Astrocyte of the spinal cord (primary cell): ENCODE data around the gene DBX2.

Experiments used
- DNase-seq: peaks from one replicate; pipeline ENCODE4 v3.0.0; 2011; ENCODE audit warnings: low read depth, low spot score
- H3K4me3 ChIP-seq: 2 replicates; pipeline ENCODE4 v1.5.1; 2011; ENCODE audit warnings: low read depth, mild to moderate bottlenecking, low read length, moderate library complexity
- in situ Hi-C: cut with HindIII; loops from 2 replicates; pipeline ENCODE4 v1.10.0; 2017; ENCODE audit warnings: low sequenced_read_pairs
- TF ChIP-seq, protein P1 (sequence below): IDR thresholded peaks from 2 replicates; pipeline ENCODE4 v1.5.1; 2012; ENCODE audit warnings: low read depth, mild to moderate bottlenecking, low read length, inconsistent platforms

The DBX2 gene

GRCh38 chr12:45049912-45050750 lies 768 bp downstream of the DBX2 start:
- H3K4me3 ChIP-seq, result no peak overlapping the region
- TF ChIP-seq, protein P1, sequence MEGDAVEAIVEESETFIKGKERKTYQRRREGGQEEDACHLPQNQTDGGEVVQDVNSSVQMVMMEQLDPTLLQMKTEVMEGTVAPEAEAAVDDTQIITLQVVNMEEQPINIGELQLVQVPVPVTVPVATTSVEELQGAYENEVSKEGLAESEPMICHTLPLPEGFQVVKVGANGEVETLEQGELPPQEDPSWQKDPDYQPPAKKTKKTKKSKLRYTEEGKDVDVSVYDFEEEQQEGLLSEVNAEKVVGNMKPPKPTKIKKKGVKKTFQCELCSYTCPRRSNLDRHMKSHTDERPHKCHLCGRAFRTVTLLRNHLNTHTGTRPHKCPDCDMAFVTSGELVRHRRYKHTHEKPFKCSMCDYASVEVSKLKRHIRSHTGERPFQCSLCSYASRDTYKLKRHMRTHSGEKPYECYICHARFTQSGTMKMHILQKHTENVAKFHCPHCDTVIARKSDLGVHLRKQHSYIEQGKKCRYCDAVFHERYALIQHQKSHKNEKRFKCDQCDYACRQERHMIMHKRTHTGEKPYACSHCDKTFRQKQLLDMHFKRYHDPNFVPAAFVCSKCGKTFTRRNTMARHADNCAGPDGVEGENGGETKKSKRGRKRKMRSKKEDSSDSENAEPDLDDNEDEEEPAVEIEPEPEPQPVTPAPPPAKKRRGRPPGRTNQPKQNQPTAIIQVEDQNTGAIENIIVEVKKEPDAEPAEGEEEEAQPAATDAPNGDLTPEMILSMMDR, result no peak
- peak; percentile 13 for DNase-seq
- in situ Hi-C loops, result no loop called here

DNA sequence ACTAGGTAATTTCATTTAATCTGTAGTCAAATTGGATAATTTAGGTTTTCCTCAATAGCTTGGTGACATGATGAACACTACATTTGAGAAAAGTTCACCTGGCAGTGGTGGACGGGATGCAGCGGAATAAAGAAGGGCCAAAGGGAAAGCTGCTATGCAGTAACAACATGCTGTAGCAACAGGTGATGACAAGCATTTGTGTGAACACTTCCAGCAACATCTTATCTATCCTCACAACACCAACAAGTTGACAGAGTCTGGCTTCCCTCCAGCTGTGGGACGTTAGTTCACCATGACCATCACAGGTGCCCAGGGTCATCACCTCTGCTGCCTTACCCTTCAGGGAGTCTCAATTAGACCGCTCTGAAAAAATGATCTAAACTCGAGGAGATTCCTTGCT lies 8.3 kb downstream of the DBX2 start:
- DNase-seq, result no peak
- H3K4me3 ChIP-seq, result no peak overlapping the region
- in situ Hi-C loops, result no loop called here
- TF ChIP-seq, protein P1, result no peak

- DNase-seq, result no peak
- TF ChIP-seq, protein P1, result no peak
- H3K4me3 ChIP-seq, result no peak overlapping the region
- in situ Hi-C loops, result no loop called here
Measured at GRCh38 chr12:45040977-45041376, 9.9 kb downstream of the DBX2 start.

DNA sequence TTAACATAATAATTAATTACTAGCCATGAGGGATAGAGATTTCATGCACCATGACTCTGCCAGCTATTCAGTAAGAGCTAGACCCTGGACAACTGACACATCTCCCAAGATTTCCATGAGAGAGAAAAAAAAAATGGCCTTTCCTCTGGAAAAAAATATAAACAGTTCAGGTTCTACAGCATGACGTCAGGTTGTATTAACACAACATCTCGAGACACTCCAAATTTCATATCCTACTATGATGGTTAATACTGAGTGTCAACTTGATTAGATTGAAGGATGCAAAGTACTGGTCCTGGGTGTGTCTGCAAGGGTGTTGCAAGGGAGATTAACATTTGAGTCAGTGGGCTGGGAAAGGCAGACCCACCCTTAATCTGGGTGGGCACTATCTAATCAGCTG lies 11.1 kb downstream of the DBX2 start:
- no peak for DNase-seq
- no peak overlapping the region for H3K4me3 ChIP-seq
- TF ChIP-seq, protein P1, result no peak
- in situ Hi-C loops, result no loop called here

DNA sequence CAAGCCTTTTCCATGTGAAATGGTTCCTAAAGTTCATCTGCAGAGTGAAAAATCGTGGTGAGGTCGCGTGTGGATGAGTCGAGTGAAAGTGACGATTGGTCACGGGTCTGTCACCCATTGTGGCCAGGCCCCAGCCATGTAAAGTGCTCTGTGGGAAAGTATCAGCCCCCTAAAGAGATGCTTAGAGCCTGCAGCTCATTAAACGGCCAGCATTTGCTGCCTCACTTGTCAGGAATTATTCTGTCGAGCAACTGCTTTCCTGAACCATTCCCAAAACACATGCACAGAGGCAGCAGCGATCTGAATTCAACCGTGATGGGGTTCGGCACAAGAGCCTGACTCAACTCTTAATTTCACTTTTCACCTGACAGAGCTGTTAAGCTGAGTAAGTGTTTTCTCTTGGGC lies 16.0 kb downstream of the DBX2 start:
- in situ Hi-C loops, result no loop called here
- TF ChIP-seq, protein P1, result no peak
- DNase-seq, result no peak
- no peak overlapping the region for H3K4me3 ChIP-seq

DNA sequence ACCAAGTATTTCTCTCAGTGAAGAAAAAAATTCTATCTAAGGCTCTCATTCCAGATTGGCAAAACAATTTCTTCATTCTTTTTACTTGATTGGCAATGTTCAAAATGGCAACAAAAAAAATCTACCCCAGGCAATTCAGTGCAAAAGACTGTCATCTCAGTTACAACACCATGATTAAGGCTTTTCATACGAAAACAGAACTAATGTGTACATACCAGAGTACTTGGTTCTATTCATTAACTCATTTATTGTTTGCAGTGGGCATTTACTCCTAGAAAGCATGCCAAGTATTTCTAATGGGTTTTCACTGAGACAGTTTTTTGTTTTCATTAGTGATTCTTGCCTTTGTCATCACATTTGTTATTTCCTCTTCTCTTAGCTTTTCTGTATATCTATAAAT lies 33.0 kb downstream of the DBX2 start:
- TF ChIP-seq, protein P1, result no peak
- in situ Hi-C loops, result no loop called here
- H3K4me3 ChIP-seq, result no peak overlapping the region
- no peak for DNase-seq
